CD14-positive monocyte (primary cell): ENCODE data around the gene TUNAR. TPM values are rescaled to one million over a fixed set of nuclear protein-coding genes. Genes with fewer than 3 reads are reported as not detected.
A peak's percentile ranks its signal among the peaks of the same experiment; 100 is the strongest.

Experiments
- DNase-seq, 3 donors: peaks; one replicate each; pipeline ENCODE4 v3.0.0-alpha.2; 2011 to 2022
- H2AFZ ChIP-seq: 2 replicates; pipeline ENCODE4 v1.6.0; 2012; ENCODE audit warnings: mild to moderate bottlenecking, low read depth, low read length, inconsistent platforms; ENCODE audit not compliant: insufficient read depth, poor library complexity, severe bottlenecking
- H3K27ac ChIP-seq, 2 donors: 1 replicate in 1 of 2; 2 replicates in 1 of 2; pipeline ENCODE4 v1.5.1; 2012 to 2013; ENCODE audit warnings: low read length in 2 of 2, control low read depth in 1 of 2, inconsistent platforms in 1 of 2, low read depth in 1 of 2, mild to moderate bottlenecking in 1 of 2
- H3K27me3 ChIP-seq, 2 donors: one replicate each; pipeline versions ENCODE4 v1.6.0 to v1.6.1; 2011 to 2013; ENCODE audit warnings: low read length in 2 of 2; ENCODE audit not compliant: control insufficient read depth in 2 of 2, insufficient read depth in 2 of 2
- H3K36me3 ChIP-seq, 2 donors: replicated peaks in 1 of 2; 1 replicate in 1 of 2; 2 replicates in 1 of 2; pipeline versions ENCODE4 v1.5.1 to v1.6.1; 2012 to 2013; ENCODE audit warnings: low read length in 2 of 2, control low read depth in 1 of 2, inconsistent platforms in 1 of 2, mild to moderate bottlenecking in 1 of 2; ENCODE audit not compliant: insufficient read depth in 2 of 2, control insufficient read depth in 1 of 2
- H3K4me1 ChIP-seq, 2 donors: 1 replicate in 1 of 2; 2 replicates in 1 of 2; pipeline versions ENCODE4 v1.5.1 to v1.6.1; 2012 to 2013; ENCODE audit warnings: low read length in 2 of 2, control low read depth in 1 of 2, inconsistent platforms in 1 of 2, mild to moderate bottlenecking in 1 of 2, moderate library complexity in 1 of 2; ENCODE audit not compliant: insufficient read depth in 2 of 2, control insufficient read depth in 1 of 2
- H3K4me2 ChIP-seq: replicated peaks from 2 replicates; pipeline ENCODE3; 2012; ENCODE audit warnings: low read length, moderate library complexity, mild to moderate bottlenecking; ENCODE audit not compliant: poor library complexity, severe bottlenecking; ENCODE audit errors: extremely low read depth
- H3K4me3 ChIP-seq, 3 experiments: fragments of 200-600 bp in 1 of 3; sonication (generic) in 1 of 3; replicated peaks in 1 of 3; 1 replicate in 2 of 3; 2 replicates in 1 of 3; pipeline ENCODE4 v1.5.1; 2011 to 2013; ENCODE audit warnings: low read length in 3 of 3, mild to moderate bottlenecking in 3 of 3, control low read depth in 2 of 3, low read depth in 2 of 3, inconsistent platforms in 1 of 3, moderate library complexity in 1 of 3
- H3K79me2 ChIP-seq: 2 replicates; pipeline ENCODE4 v1.6.0; 2012; ENCODE audit warnings: mild to moderate bottlenecking, control low read depth, inconsistent platforms, low read length, moderate library complexity; ENCODE audit not compliant: insufficient read depth
- H3K9ac ChIP-seq: 2 replicates; pipeline ENCODE4 v1.6.0; 2017; ENCODE audit warnings: low read length, mild to moderate bottlenecking; ENCODE audit not compliant: insufficient read depth, poor library complexity, severe bottlenecking
- H3K9me3 ChIP-seq, 2 donors: replicated peaks in 1 of 2; 1 replicate in 1 of 2; 2 replicates in 1 of 2; pipeline versions ENCODE4 v1.5.1 to v1.6.1; 2012 to 2013; ENCODE audit warnings: low read length in 2 of 2, control low read depth in 1 of 2; ENCODE audit not compliant: control insufficient read depth in 1 of 2, insufficient read depth in 1 of 2
- H4K20me1 ChIP-seq: 2 replicates; pipeline ENCODE4 v1.6.0; 2012; ENCODE audit warnings: mild to moderate bottlenecking, low read length, control low read depth, moderate library complexity; ENCODE audit not compliant: insufficient read depth
- H3K27ac Mint-ChIP-seq, 7 donors: one replicate each; pipeline ENCODE4 v1.8.0; 2020; ENCODE audit warnings: mild to moderate bottlenecking in 7 of 7, mixed read lengths in 7 of 7, moderate library complexity in 6 of 7, inconsistent platforms in 2 of 7
- H3K27me3 Mint-ChIP-seq, 3 donors: one replicate each; pipeline ENCODE4 v1.8.0; 2021 to 2022; ENCODE audit warnings: low read depth in 3 of 3, mild to moderate bottlenecking in 3 of 3, mixed read lengths in 3 of 3, moderate library complexity in 3 of 3, inconsistent platforms in 1 of 3
- H3K36me3 Mint-ChIP-seq, 2 donors: one replicate each; pipeline ENCODE4 v1.8.0; 2020; ENCODE audit warnings: mixed read lengths in 2 of 2, inconsistent platforms in 1 of 2, mild to moderate bottlenecking in 1 of 2
- H3K4me1 Mint-ChIP-seq: one replicate; pipeline ENCODE4 v1.8.0; 2020; ENCODE audit warnings: mild to moderate bottlenecking, mixed read lengths
- H3K4me3 Mint-ChIP-seq, 2 donors: one replicate each; pipeline ENCODE4 v1.8.0; 2020; ENCODE audit warnings: mild to moderate bottlenecking in 2 of 2, mixed read lengths in 2 of 2, moderate library complexity in 1 of 2
- H3K9me3 Mint-ChIP-seq, 7 donors: one replicate each; pipeline ENCODE4 v1.8.0; 2020 to 2022; ENCODE audit warnings: mixed read lengths in 7 of 7, mild to moderate bottlenecking in 6 of 7, moderate library complexity in 6 of 7, inconsistent platforms in 2 of 7
- CTCF ChIP-seq: fragments of 200-600 bp; IDR thresholded peaks from one replicate; pipeline ENCODE4 v1.8.0; 2022; ENCODE audit warnings: antibody characterized with exemption, mild to moderate bottlenecking
- WGBS: methylation state at CpG from one replicate; pipeline ENCODE4 v1.1.5; 2013; ENCODE audit warnings: missing lambda C conversion rate; ENCODE audit not compliant: insufficient coverage; 5-methylcytosine and 5-hydroxymethylcytosine counted together
- intact Hi-C, 2 donors: fragments of 100-400 bp; cut with micrococcal nuclease; formaldehyde crosslinking; loops; one replicate each; pipeline versions ENCODE4 v1.15.0 to v1.15.1; 2023
- polyA plus RNA-seq, 3 donors: library from polyadenylated mRNA; depleted of rRNA in 1 of 3; unstranded in 2 of 3; stranded (reverse) in 1 of 3; fragments of 300-500 nt in 2 of 3; fragments of >200 nt in 1 of 3; fragmentation: Illumina TruSeq in 2 of 3; gene quantifications; 1 replicate in 2 of 3; 2 replicates in 1 of 3; pipeline ENCODE4 v1.2.3, GENCODE V29; 2012 to 2021

The TUNAR gene
- polyA plus RNA-seq, 3 donors, result not detected

DNA sequence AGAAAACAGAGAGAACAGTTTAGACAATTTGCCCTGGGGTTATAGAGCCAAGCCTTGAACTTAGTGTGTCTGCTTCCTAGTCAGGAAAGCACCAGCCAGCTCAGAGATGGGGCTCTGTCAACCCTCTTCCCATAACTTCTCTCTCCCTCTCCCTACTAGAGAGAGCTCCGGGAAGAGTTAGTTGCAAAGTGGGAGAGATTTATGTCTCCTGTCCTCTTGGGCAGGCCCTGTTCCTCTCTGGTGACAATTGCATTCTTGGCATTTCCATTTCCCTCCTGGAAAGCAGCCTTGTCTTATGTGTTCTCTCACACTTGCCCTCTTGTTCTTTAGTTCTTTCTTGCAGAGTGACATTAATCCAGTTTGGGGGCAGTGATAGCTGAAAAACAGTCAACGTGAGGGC lies 42.1 kb upstream of the TUNAR start:
- Mint-ChIP-seq H3K27me3 (peaks cover 0 to 4% (median 0%) of the 10 kb centered on the region in 3 donors), H3K4me3 (no peak overlapping the region), H3K9me3 (peaks cover 0 to 12% (median 3%) of the 10 kb centered on the region in 7 donors), H3K27ac (no peak overlapping the region), H3K4me1 (no peaks in the 10 kb centered on the region), H3K36me3 (no peaks in the 10 kb centered on the region)
- no peaks in the 10 kb centered on the region for H3K79me2 ChIP-seq
- intact Hi-C loops, result no loop called here
- no peaks in the 10 kb centered on the region for H3K36me3 ChIP-seq
- H4K20me1 ChIP-seq, result no peaks in the 10 kb centered on the region
- H3K4me1 ChIP-seq, result no peaks in the 10 kb centered on the region
- no CpG with 5 or more reads among the region's 2 CpGs for WGBS
- TF ChIP-seq CTCF, result no peak
- no peaks in the 10 kb centered on the region for H3K27me3 ChIP-seq
- no peak overlapping the region for H3K9ac ChIP-seq
- no peak overlapping the region for H3K4me3 ChIP-seq
- no peak overlapping the region for H3K27ac ChIP-seq
- H3K9me3 ChIP-seq, result peaks cover 3 to 5% of the 10 kb centered on the region in 2 donors
- H3K4me2 ChIP-seq, result no peak overlapping the region
- no peak overlapping the region for H2AFZ ChIP-seq
- DNase-seq, result no peak

DNA sequence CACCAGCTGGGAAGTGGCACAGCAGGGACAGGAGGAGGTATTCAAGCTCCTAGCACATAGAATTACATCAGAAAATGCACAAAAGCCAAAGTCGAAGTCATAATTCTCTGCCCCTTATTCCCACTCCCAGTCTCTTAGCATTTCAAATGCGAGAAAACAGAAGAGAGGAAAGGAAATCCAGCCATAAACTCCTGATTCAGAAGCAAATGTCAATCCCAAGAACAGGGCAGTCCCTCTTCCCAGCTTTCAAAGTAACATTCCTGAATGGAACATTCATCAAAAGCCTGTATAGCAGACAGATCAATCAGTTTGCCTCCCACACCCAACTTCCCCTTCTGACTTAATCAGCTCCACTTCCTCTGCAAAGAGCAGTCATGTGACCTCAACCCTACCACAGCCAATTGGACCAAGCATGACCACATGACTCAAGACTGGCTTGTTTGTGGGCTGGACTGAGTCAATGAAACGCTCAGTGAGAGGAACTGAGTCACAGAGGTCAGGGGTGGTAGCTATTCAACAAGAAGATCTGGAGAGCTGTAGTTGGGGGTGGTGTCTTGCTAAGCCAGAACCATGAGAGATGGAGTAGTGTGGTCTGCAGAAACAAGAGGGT lies 41.4 kb upstream of the TUNAR start:
- no peaks in the 10 kb centered on the region for H3K4me1 Mint-ChIP-seq
- Histone ChIP-seq H3K4me2 (no peak overlapping the region), H3K36me3 (no peaks in the 10 kb centered on the region), H3K27me3 (no peaks in the 10 kb centered on the region), H4K20me1 (no peaks in the 10 kb centered on the region), H3K4me3 (no peak overlapping the region), H3K79me2 (no peaks in the 10 kb centered on the region), H3K9ac (no peak overlapping the region), H2AFZ (no peak overlapping the region), H3K27ac (no peak overlapping the region), H3K9me3 (peaks cover 3 to 5% of the 10 kb centered on the region in 2 donors), H3K4me1 (no peaks in the 10 kb centered on the region)
- peaks cover 0 to 7% (median 0%) of the 10 kb centered on the region in 3 donors for H3K27me3 Mint-ChIP-seq
- peak in 1 of 3 donors; percentile 5 for DNase-seq
- intact Hi-C loops, result no loop called here
- H3K36me3 Mint-ChIP-seq, result no peaks in the 10 kb centered on the region
- WGBS, result 58% methylated on average over 2 of the region's 3 CpGs
- peaks cover 0 to 12% (median 3%) of the 10 kb centered on the region in 7 donors for H3K9me3 Mint-ChIP-seq
- H3K4me3 Mint-ChIP-seq, result no peak overlapping the region
- peak overlapping the region in 1 of 7 donors; percentile 4 for H3K27ac Mint-ChIP-seq
- no peak for TF ChIP-seq CTCF
